K562 (cell line): ENCODE results near the gene RDH5. TPM values are rescaled to one million over a fixed set of nuclear protein-coding genes. Genes with fewer than 3 reads are reported as not detected.
A peak's percentile ranks its signal among the peaks of the same experiment; 100 is the strongest.

Experiments
- ARID1B ChIP-seq: fragments of 450-650 bp; IDR thresholded peaks from 2 replicates; pipeline ENCODE4 v1.6.1; 2016; ENCODE audit warnings: antibody characterized with exemption, mild to moderate bottlenecking, inconsistent platforms
- ELF1 ChIP-seq: fragments of 200-800 bp; sonication (Bioruptor generic); IDR thresholded peaks from 2 replicates; pipeline ENCODE4 v1.6.1; 2016; ENCODE audit warnings: missing genetic modification characterization, missing compliant biosample characterization
- EP300 ChIP-seq: IDR thresholded peaks from 2 replicates; pipeline ENCODE4 v1.6.1; 2012; ENCODE audit warnings: low read length, improper control_type of control experiment
- ETS2 ChIP-seq: IDR thresholded peaks from 2 replicates; pipeline ENCODE4 v1.6.1; 2016; ENCODE audit warnings: borderline replicate concordance, missing genetic modification characterization, mild to moderate bottlenecking, moderate library complexity, missing compliant biosample characterization; ENCODE audit not compliant: poor library complexity, severe bottlenecking
- HDAC1 ChIP-seq, 2 experiments: fragments of 450-650 bp; IDR thresholded peaks; 2 replicates each; pipeline ENCODE4 v1.6.1; 2016 to 2017; ENCODE audit warnings: inconsistent platforms in 1 of 2, mild to moderate bottlenecking in 1 of 2, moderate library complexity in 1 of 2
- HDAC8 ChIP-seq: fragments of 450-650 bp; IDR thresholded peaks from 2 replicates; pipeline ENCODE4 v1.6.1; 2016; ENCODE audit warnings: mild to moderate bottlenecking, missing genetic modification characterization, moderate library complexity, missing compliant biosample characterization
- ILK ChIP-seq: fragments of 450-650 bp; IDR thresholded peaks from 2 replicates; pipeline ENCODE4 v1.6.1; 2016; ENCODE audit warnings: missing genetic modification characterization, low read depth, mild to moderate bottlenecking, missing compliant biosample characterization, moderate library complexity, borderline replicate concordance
- KLF1 ChIP-seq: fragments of 450-650 bp; IDR thresholded peaks from 2 replicates; pipeline ENCODE4 v1.6.1; 2016; ENCODE audit warnings: missing genetic modification characterization, missing compliant biosample characterization
- RBM25 ChIP-seq: fragments of 200-400 bp; formaldehyde crosslinking; IDR thresholded peaks from 2 replicates; pipeline ENCODE4 v1.6.1; 2018; ENCODE audit warnings: low read length, low read depth, moderate library complexity; ENCODE audit not compliant: severe bottlenecking
- RHOXF2B ChIP-seq: fragments of 250-450 bp; sonication (Bioruptor Pico); conservative IDR thresholded peaks from 2 replicates; pipeline ENCODE4 v1.5.1; 2021
- SRSF7 ChIP-seq: fragments of 200-400 bp; formaldehyde crosslinking; optimal IDR thresholded peaks from 2 replicates; pipeline ENCODE3; 2017; ENCODE audit warnings: mild to moderate bottlenecking, low read depth, low read length
- STAT5A ChIP-seq: IDR thresholded peaks from 2 replicates; pipeline ENCODE4 v1.6.1; 2012; ENCODE audit warnings: low read length, inconsistent platforms, borderline replicate concordance
- ZNF57 ChIP-seq: fragments of 450-650 bp; formaldehyde crosslinking; IDR thresholded peaks from 2 replicates; pipeline ENCODE4 v1.4.0; 2020; ENCODE audit warnings: mild to moderate bottlenecking, moderate library complexity
- polyA plus RNA-seq, 8 experiments: library from polyadenylated mRNA; depleted of rRNA in 4 of 8; stranded (reverse) in 5 of 8; unstranded in 3 of 8; fragments of >200 nt; fragmentation: Nextera tagmentation in 2 of 8; fragmentation: Illumina TruSeq in 1 of 8; extraction: Ambion mirVana in 2 of 8; extraction: Trizol in 1 of 8; gene quantifications; 2 replicates each; pipeline versions ENCODE4 v1.2.1 to v1.2.3, GENCODE V29; 2011 to 2014; ENCODE audit warnings: inconsistent platforms in 1 of 8, missing spikeins in 1 of 8
- total RNA-seq, 7 experiments: library from RNA; depleted of rRNA in 6 of 7; stranded (reverse); fragments of >200 nt in 6 of 7; fragmentation: Illumina TruSeq in 2 of 7; extraction: Trizol in 2 of 7; gene quantifications; 2 replicates each; pipeline versions ENCODE4 v1.2.1 to v1.2.3, GENCODE V29; 2011 to 2021; ENCODE audit warnings: low replicate concordance in 1 of 7
- TF ChIP-seq, protein P1 (sequence below): fragments of 450-650 bp; IDR thresholded peaks from one replicate; pipeline ENCODE4 v1.6.1; 2018; ENCODE audit warnings: mild to moderate bottlenecking, moderate library complexity; ENCODE audit not compliant: partially characterized antibody
- TF ChIP-seq, protein P2 (sequence below), 2 experiments: fragments of 150-350 bp in 1 of 2; IDR thresholded peaks; 2 replicates each; pipeline ENCODE4 v1.6.1; 2012 to 2016; ENCODE audit warnings: low read depth in 2 of 2, low read length in 2 of 2, mild to moderate bottlenecking in 1 of 2, moderate library complexity in 1 of 2
- TF ChIP-seq, protein P3 (sequence below), 2 experiments: fragments of 200-800 bp in 1 of 2; sonication (Bioruptor generic) in 1 of 2; sonication (generic) in 1 of 2; formaldehyde crosslinking in 1 of 2; IDR thresholded peaks in 1 of 2; conservative IDR thresholded peaks in 1 of 2; 2 replicates each; pipeline versions ENCODE4 v1.5.0 to v1.6.1; 2016 to 2020; ENCODE audit warnings: missing compliant biosample characterization in 1 of 2, missing genetic modification characterization in 1 of 2, missing genetic modification reagents in 1 of 2
- TF ChIP-seq, protein P4 (sequence below): fragments of 450-650 bp; IDR thresholded peaks from 2 replicates; pipeline ENCODE4 v1.6.1; 2016; ENCODE audit warnings: antibody characterized with exemption

The RDH5 gene
- total and polyA plus RNA-seq, 9 of the 15 experiments (the other 6 are each of a cell fraction or from before 2014, with no cell fraction given) = 0.28 to 2.0 (median 1.1) TPM; not detected in 1

DNA sequence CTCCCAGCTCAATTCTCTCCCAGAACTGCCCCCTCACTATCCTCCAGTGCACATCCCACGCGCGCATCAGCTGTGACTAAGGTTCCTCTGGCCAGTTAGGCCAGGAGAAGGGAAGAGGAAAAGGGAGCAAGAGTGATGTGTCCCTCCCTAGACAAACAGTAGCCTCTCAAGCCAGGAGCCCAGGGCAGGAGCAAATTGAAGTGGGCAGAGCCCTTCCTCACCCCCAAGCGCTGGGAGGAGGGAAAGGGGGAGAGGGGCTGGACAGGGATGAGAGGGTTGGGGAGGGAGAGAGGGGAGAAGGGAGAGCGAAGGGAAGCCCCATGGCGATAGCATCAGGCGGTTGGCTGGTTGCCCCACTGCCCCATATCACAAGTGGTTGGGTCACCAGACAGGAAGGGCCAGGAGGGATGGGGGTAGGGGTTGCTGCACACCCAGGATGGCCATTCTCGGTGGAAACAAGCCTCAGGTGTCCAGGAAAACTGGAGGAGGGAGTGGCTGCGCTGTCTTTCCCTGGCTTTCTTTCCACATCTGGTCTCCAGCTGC lies 7.5 kb downstream of the RDH5 start (continued):
- TF ChIP-seq ETS2 (tag) = no peak
- TF ChIP-seq EP300 = peak; percentile 66; the same call in 1 of the 2 replicates
- 0 out of 2 replicates have a peak, but pooled peaks have one; percentile 12 for TF ChIP-seq RHOXF2B
- no peak for TF ChIP-seq SRSF7
- TF ChIP-seq, protein P1, sequence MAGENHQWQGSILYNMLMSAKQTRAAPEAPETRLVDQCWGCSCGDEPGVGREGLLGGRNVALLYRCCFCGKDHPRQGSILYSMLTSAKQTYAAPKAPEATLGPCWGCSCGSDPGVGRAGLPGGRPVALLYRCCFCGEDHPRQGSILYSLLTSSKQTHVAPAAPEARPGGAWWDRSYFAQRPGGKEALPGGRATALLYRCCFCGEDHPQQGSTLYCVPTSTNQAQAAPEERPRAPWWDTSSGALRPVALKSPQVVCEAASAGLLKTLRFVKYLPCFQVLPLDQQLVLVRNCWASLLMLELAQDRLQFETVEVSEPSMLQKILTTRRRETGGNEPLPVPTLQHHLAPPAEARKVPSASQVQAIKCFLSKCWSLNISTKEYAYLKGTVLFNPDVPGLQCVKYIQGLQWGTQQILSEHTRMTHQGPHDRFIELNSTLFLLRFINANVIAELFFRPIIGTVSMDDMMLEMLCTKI = no peak
- peak; percentile 67 for TF ChIP-seq ARID1B
- TF ChIP-seq ZNF57 = no peak
- TF ChIP-seq ILK = no peak
- TF ChIP-seq, protein P2, sequence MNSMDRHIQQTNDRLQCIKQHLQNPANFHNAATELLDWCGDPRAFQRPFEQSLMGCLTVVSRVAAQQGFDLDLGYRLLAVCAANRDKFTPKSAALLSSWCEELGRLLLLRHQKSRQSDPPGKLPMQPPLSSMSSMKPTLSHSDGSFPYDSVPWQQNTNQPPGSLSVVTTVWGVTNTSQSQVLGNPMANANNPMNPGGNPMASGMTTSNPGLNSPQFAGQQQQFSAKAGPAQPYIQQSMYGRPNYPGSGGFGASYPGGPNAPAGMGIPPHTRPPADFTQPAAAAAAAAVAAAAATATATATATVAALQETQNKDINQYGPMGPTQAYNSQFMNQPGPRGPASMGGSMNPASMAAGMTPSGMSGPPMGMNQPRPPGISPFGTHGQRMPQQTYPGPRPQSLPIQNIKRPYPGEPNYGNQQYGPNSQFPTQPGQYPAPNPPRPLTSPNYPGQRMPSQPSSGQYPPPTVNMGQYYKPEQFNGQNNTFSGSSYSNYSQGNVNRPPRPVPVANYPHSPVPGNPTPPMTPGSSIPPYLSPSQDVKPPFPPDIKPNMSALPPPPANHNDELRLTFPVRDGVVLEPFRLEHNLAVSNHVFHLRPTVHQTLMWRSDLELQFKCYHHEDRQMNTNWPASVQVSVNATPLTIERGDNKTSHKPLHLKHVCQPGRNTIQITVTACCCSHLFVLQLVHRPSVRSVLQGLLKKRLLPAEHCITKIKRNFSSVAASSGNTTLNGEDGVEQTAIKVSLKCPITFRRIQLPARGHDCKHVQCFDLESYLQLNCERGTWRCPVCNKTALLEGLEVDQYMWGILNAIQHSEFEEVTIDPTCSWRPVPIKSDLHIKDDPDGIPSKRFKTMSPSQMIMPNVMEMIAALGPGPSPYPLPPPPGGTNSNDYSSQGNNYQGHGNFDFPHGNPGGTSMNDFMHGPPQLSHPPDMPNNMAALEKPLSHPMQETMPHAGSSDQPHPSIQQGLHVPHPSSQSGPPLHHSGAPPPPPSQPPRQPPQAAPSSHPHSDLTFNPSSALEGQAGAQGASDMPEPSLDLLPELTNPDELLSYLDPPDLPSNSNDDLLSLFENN (IDR thresholded peaks at IDR 0.05; ENCODE audit: low read depth in 2 of 2, low read length in 2 of 2) = no peak
- TF ChIP-seq, protein P3, sequence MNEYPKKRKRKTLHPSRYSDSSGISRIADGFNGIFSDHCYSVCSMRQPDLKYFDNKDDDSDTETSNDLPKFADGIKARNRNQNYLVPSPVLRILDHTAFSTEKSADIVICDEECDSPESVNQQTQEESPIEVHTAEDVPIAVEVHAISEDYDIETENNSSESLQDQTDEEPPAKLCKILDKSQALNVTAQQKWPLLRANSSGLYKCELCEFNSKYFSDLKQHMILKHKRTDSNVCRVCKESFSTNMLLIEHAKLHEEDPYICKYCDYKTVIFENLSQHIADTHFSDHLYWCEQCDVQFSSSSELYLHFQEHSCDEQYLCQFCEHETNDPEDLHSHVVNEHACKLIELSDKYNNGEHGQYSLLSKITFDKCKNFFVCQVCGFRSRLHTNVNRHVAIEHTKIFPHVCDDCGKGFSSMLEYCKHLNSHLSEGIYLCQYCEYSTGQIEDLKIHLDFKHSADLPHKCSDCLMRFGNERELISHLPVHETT (CRISPR knock-in tag; conservative IDR thresholded peaks at IDR 0.05 in 1 of 2, IDR thresholded peaks at IDR 0.05 in 1 of 2) = 0 out of 4 replicates have a peak, but pooled peaks of 1 of the 2 experiments have one; percentile 54
- TF ChIP-seq RBM25 = no peak
- no peak for TF ChIP-seq HDAC8 (tag)
- TF ChIP-seq STAT5A = no peak
- peak; percentile 71 for TF ChIP-seq ELF1 (tag)
- peak in 1 of 2 experiments; percentile 77; a peak in 1 of 4 replicates for TF ChIP-seq HDAC1 (IDR thresholded peaks at IDR 0.05)
- TF ChIP-seq KLF1 = no peak
- TF ChIP-seq, protein P4, sequence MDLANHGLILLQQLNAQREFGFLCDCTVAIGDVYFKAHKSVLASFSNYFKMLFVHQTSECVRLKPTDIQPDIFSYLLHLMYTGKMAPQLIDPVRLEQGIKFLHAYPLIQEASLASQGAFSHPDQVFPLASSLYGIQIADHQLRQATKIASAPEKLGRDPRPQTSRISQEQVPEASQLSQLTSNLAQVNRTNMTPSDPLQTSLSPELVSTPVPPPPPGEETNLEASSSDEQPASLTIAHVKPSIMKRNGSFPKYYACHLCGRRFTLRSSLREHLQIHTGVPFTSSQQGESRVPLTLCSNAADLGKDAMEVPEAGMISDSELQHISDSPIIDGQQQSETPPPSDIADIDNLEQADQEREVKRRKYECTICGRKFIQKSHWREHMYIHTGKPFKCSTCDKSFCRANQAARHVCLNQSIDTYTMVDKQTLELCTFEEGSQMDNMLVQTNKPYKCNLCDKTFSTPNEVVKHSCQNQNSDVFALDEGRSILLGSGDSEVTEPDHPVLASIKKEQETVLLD = 0 out of 2 replicates have a peak, but pooled peaks have one; percentile 17
